Adrenal gland (tissue), 5 donors: ENCODE measurements around the gene GNB1L.

ENCODE experiments used
- POLR2A ChIP-seq, 2 donors: fragments of 450-650 bp; IDR thresholded peaks; one replicate each; pipeline ENCODE4 v1.6.1; 2017; ENCODE audit warnings: antibody characterized with exemption in 2 of 2, mild to moderate bottlenecking in 2 of 2, moderate library complexity in 1 of 2
- TF ChIP-seq, protein P1 (sequence below), 6 experiments: fragments of 450-650 bp in 4 of 6; fragments of 200-600 bp in 2 of 6; sonication (generic) in 1 of 6; IDR thresholded peaks; 1 replicate in 5 of 6; 2 replicates in 1 of 6; pipeline versions ENCODE4 v1.5.1 to v1.8.0; 2016 to 2021; ENCODE audit warnings: antibody characterized with exemption in 6 of 6, mild to moderate bottlenecking in 2 of 6, moderate library complexity in 1 of 6
- donor health status: DM: no; HTN: no; CAD: no.

DNA sequence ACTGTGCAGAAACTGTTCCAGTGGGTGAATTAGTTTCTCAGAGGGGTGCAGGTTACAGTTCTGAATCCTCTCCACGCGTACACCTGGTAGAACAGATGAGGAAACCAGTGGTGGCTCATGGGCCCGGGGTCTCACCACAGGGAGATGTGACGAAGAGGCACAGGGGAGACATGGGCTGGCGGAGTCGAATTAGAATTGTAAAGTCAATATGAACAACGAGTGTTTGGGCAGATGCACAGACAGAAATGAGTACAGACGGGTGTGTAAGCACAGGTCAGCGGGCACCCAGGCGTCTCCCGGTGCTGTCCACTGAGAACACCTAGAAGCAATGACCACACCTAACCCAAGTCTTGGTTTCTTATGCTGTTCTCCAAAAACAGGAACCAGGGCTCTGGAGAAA is 41.8 kb downstream of the GNB1L start:
- TF ChIP-seq POLR2A (IDR thresholded peaks at IDR 0.05) = no peak
- TF ChIP-seq, protein P1, sequence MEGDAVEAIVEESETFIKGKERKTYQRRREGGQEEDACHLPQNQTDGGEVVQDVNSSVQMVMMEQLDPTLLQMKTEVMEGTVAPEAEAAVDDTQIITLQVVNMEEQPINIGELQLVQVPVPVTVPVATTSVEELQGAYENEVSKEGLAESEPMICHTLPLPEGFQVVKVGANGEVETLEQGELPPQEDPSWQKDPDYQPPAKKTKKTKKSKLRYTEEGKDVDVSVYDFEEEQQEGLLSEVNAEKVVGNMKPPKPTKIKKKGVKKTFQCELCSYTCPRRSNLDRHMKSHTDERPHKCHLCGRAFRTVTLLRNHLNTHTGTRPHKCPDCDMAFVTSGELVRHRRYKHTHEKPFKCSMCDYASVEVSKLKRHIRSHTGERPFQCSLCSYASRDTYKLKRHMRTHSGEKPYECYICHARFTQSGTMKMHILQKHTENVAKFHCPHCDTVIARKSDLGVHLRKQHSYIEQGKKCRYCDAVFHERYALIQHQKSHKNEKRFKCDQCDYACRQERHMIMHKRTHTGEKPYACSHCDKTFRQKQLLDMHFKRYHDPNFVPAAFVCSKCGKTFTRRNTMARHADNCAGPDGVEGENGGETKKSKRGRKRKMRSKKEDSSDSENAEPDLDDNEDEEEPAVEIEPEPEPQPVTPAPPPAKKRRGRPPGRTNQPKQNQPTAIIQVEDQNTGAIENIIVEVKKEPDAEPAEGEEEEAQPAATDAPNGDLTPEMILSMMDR (IDR thresholded peaks at IDR 0.05) = no peak
